HG02852 (cell line): ENCODE results near the gene RCVRN.

ENCODE experiments used
- ATAC-seq: cut with Tn5 transposase; IDR thresholded peaks from one replicate; pipeline ENCODE4 v1.9.1; 2021; ENCODE audit warnings: mild to moderate bottlenecking, moderate library complexity; ENCODE audit not compliant: unreplicated experiment

RCVRN gene

DNA sequence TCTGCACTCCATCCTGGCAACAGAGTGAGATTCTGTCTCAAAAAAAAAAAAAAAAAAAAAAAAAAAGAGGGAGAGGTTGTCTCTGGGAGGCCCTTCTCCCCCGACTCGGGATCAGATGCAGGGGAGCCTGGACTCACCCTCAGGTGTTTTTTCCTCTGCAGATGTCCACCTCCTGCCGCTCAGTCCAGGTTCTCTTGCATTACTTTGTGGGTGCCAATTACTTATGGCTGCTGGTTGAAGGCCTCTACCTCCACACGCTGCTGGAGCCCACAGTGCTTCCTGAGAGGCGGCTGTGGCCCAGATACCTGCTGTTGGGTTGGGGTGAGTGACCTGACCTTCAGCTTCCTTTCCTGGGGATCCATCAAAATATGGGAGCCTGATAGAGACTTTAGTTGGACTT lies 45.3 kb downstream of the RCVRN start:
- ATAC-seq = no peak

DNA sequence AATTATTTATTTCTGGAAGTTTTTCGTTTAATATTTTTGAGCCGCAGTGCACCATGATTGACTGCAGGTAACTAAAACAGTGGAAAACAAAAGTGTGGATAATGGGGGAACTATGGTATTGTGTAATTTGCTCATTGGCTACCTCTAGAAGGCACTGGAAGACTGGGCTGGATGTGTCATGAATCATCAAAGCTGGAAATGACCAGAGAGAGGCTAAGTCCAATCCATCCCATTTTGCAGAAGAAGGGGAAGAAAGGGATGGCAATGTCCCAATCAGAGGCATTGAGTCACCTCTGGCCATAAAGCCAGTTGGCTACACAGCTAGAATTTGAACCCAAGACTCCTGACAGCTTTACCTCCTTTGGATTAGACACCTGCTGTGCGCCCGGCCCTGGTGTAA lies 50.0 kb downstream of the RCVRN start:
- no peak for ATAC-seq

DNA sequence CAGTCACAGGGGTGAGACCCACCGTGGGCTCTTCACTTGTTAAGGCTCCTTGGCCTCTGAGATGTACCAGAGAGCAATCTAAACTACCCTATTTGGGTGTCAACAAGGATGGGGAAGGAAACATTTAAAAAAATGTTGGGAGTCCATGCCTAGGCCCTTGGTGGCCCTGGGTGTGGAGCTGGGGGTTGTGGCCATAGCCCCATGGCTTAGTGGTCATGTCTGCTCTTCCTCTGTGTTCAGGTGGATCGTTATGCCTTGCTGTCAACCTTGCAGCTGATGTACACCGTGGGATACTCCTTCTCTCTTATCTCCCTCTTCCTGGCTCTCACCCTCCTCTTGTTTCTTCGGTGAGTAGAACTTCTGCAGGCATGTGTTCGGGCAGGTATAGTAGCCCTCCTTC lies 50.8 kb downstream of the RCVRN start:
- ATAC-seq = no peak

- no peak for ATAC-seq
Observed at GRCh38 chr17:9850151-9850550, 54.9 kb downstream of the RCVRN start.
